Neural progenitor cell (in vitro differentiated cells): ENCODE measurements around the gene PDCD11. TPM values are rescaled to one million over a fixed set of nuclear protein-coding genes. Genes with fewer than 3 reads are reported as not detected.
A peak's percentile ranks its signal among the peaks of the same experiment; 100 is the strongest.
"Not testable (repeated sequence)": the region's sequence is repeated elsewhere in the genome, so short reads cannot be mapped to it uniquely, and the experiment has no call there.

ENCODE experiments used
- DNase-seq: peaks from one replicate; pipeline ENCODE4 v3.0.0-alpha.2; 2016; ENCODE audit warnings: low spot score
- H2AFZ ChIP-seq: fragments of 200-600 bp; sonication (generic); replicated peaks from 2 replicates; pipeline ENCODE4 v1.6.1; 2016; ENCODE audit warnings: antibody characterized with exemption
- H3F3A ChIP-seq: fragments of 200-600 bp; sonication (generic); 2 replicates; pipeline ENCODE4 v1.6.1; 2016; ENCODE audit warnings: antibody characterized with exemption, low read depth
- H3K27ac ChIP-seq: fragments of 200-600 bp; sonication (generic); 2 replicates; pipeline ENCODE4 v1.5.1; 2016; ENCODE audit warnings: mild to moderate bottlenecking
- H3K27me3 ChIP-seq: fragments of 200-600 bp; sonication (generic); 2 replicates; pipeline ENCODE4 v1.6.1; 2016; ENCODE audit warnings: mild to moderate bottlenecking, moderate library complexity
- H3K36me3 ChIP-seq: fragments of 200-600 bp; sonication (generic); 2 replicates; pipeline ENCODE4 v1.5.1; 2016
- H3K4me1 ChIP-seq: fragments of 200-600 bp; sonication (generic); 2 replicates; pipeline ENCODE4 v1.6.1; 2016; ENCODE audit warnings: mixed run types
- H3K4me2 ChIP-seq: fragments of 200-600 bp; sonication (generic); 2 replicates; pipeline ENCODE4 v1.6.1; 2016
- H3K4me3 ChIP-seq: fragments of 200-600 bp; sonication (generic); 2 replicates; pipeline ENCODE4 v1.5.1; 2016
- H3K79me2 ChIP-seq: fragments of 200-600 bp; sonication (generic); 2 replicates; pipeline ENCODE4 v1.6.1; 2016; ENCODE audit warnings: low read depth
- H3K9ac ChIP-seq: fragments of 200-600 bp; sonication (generic); 2 replicates; pipeline ENCODE4 v1.6.1; 2016
- H3K9me3 ChIP-seq: fragments of 200-600 bp; sonication (generic); 2 replicates; pipeline ENCODE4 v1.5.1; 2016; ENCODE audit warnings: low read depth
- H4K20me1 ChIP-seq: fragments of 200-600 bp; sonication (generic); 2 replicates; pipeline ENCODE4 v1.6.1; 2016; ENCODE audit warnings: low read depth
- H3K27ac Mint-ChIP-seq: 3 replicates; pipeline ENCODE4 v1.8.0; 2021; ENCODE audit warnings: mixed read lengths
- H3K27me3 Mint-ChIP-seq: 2 replicates; pipeline ENCODE4 v1.8.0; 2022; ENCODE audit warnings: low read depth, mild to moderate bottlenecking, inconsistent platforms, moderate library complexity, mixed read lengths; ENCODE audit not compliant: insufficient read depth
- H3K36me3 Mint-ChIP-seq: 3 replicates; pipeline ENCODE4 v1.8.0; 2021; ENCODE audit warnings: mixed read lengths
- H3K4me1 Mint-ChIP-seq: 3 replicates; pipeline ENCODE4 v1.8.0; 2021; ENCODE audit warnings: mixed read lengths
- H3K4me3 Mint-ChIP-seq: 3 replicates; pipeline ENCODE4 v1.8.0; 2021; ENCODE audit warnings: mild to moderate bottlenecking, moderate library complexity, mixed read lengths
- H3K9me3 Mint-ChIP-seq: 3 replicates; pipeline ENCODE4 v1.8.0; 2020; ENCODE audit warnings: mixed read lengths
- EZH2 ChIP-seq: fragments of 200-600 bp; sonication (generic); IDR thresholded peaks from 2 replicates; pipeline ENCODE4 v1.6.1; 2017; ENCODE audit warnings: antibody characterized with exemption, mild to moderate bottlenecking, moderate library complexity
- EZH2phosphoT487 ChIP-seq: fragments of 200-600 bp; sonication (generic); IDR thresholded peaks from 2 replicates; pipeline ENCODE4 v1.6.1; 2017; ENCODE audit warnings: antibody characterized with exemption
- total RNA-seq: library from RNA; depleted of rRNA; stranded (reverse); fragments of >200 nt; gene quantifications from 2 replicates; pipeline ENCODE4 v1.2.3, GENCODE V29; 2015; ENCODE audit warnings: low replicate concordance
- TF ChIP-seq, protein P1 (sequence below): fragments of 200-600 bp; sonication (generic); IDR thresholded peaks from 2 replicates; pipeline ENCODE4 v1.5.1; 2017; ENCODE audit warnings: antibody characterized with exemption, mild to moderate bottlenecking

The PDCD11 gene
- total RNA-seq, 1 donor from 2014 or later: 42.8 TPM

- Mint-ChIP-seq H3K27me3 (peaks cover 1% of the 10 kb centered on the region), H3K9me3 (no peaks in the 10 kb centered on the region), H3K27ac (no peak overlapping the region), H3K4me1 (peaks cover 9% of the 10 kb centered on the region), H3K36me3 (no peaks in the 10 kb centered on the region), H3K4me3 (no peak overlapping the region)
- Histone ChIP-seq H3K4me1 (peaks cover 7% of the 10 kb centered on the region), H3K27me3 (no peaks in the 10 kb centered on the region), H3K9me3 (no peaks in the 10 kb centered on the region), H3F3A (peaks cover 2% of the 10 kb centered on the region), H3K36me3 (no peaks in the 10 kb centered on the region), H2AFZ (no peak overlapping the region), H3K4me2 (no peak overlapping the region), H3K27ac (no peak overlapping the region), H3K79me2 (no peaks in the 10 kb centered on the region), H4K20me1 (no peaks in the 10 kb centered on the region), H3K9ac (no peak overlapping the region), H3K4me3 (no peak overlapping the region)
- TF ChIP-seq EZH2phosphoT487: no peak
- TF ChIP-seq, protein P1, sequence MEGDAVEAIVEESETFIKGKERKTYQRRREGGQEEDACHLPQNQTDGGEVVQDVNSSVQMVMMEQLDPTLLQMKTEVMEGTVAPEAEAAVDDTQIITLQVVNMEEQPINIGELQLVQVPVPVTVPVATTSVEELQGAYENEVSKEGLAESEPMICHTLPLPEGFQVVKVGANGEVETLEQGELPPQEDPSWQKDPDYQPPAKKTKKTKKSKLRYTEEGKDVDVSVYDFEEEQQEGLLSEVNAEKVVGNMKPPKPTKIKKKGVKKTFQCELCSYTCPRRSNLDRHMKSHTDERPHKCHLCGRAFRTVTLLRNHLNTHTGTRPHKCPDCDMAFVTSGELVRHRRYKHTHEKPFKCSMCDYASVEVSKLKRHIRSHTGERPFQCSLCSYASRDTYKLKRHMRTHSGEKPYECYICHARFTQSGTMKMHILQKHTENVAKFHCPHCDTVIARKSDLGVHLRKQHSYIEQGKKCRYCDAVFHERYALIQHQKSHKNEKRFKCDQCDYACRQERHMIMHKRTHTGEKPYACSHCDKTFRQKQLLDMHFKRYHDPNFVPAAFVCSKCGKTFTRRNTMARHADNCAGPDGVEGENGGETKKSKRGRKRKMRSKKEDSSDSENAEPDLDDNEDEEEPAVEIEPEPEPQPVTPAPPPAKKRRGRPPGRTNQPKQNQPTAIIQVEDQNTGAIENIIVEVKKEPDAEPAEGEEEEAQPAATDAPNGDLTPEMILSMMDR: no peak
- no peak for DNase-seq
Measured at GRCh38 chr10:103480521-103480920, 84.1 kb downstream of the PDCD11 start.

GRCh38 chr10:103481974-103482531 lies 85.6 kb downstream of the PDCD11 start:
- Histone ChIP-seq H3K79me2 (no peaks in the 10 kb centered on the region), H3K4me2 (no peak overlapping the region), H3K36me3 (no peaks in the 10 kb centered on the region), H3K9me3 (no peaks in the 10 kb centered on the region), H3K27me3 (no peaks in the 10 kb centered on the region), H3K9ac (no peak overlapping the region), H4K20me1 (no peaks in the 10 kb centered on the region), H3K27ac (no peak overlapping the region), H3F3A (no peaks in the 10 kb centered on the region), H3K4me3 (no peak overlapping the region), H3K4me1 (peaks cover under 1% of the 10 kb centered on the region), H2AFZ (no peak overlapping the region)
- Mint-ChIP-seq H3K4me1 (peaks cover 9% of the 10 kb centered on the region), H3K27me3 (peaks cover 3% of the 10 kb centered on the region), H3K27ac (no peak overlapping the region), H3K4me3 (no peak overlapping the region), H3K36me3 (no peaks in the 10 kb centered on the region), H3K9me3 (no peaks in the 10 kb centered on the region)
- no peak for TF ChIP-seq EZH2phosphoT487
- TF ChIP-seq, protein P1: peak; percentile 64
- peak; percentile 71 for DNase-seq

DNA sequence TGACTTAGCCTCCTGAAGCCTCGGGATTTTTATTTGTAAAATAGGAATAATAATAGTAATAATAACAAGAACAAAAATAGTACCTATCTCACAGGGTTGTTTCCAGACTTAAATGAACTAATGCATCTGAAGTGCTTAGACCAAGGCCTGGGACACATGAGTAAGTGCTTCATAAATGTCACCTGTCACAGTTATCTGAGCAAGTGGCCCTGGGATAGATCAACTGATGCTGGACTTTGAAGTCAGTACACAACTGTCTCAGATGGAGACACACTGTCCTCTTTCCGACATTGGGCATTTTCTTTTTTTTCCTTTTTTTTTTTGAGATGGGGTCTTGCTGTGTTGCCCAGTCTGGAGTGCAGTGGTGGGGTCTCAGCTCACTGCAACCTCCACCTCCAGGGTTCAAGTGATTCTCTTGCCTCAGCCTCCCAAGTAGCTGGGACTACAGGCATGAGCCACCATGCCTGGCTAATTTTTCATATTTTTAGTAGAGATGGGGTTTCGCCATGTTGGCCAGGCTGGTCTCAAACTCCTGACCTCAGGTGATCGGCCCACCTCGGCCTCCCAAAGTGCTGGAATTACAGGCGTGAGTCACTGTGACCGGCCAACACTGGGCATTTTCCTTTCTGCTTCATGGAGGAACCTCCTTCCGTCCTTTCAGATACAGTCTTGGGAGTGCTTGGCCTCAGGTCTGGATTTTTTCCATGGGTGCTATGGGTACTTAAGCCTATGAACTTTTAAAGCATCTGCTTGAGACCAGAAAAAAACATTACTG lies 90.4 kb downstream of the PDCD11 start:
- not testable (repeated sequence) for H3K4me3 Mint-ChIP-seq, H3K9me3 Mint-ChIP-seq, H3K27me3 Mint-ChIP-seq, H3K36me3 Mint-ChIP-seq, H3K4me2 ChIP-seq, H3K27ac ChIP-seq, DNase-seq, H3K9ac ChIP-seq, H2AFZ ChIP-seq, H3K36me3 ChIP-seq, H3F3A ChIP-seq, H3K4me1 Mint-ChIP-seq, H3K27ac Mint-ChIP-seq, H3K4me1 ChIP-seq, H3K27me3 ChIP-seq, H3K9me3 ChIP-seq, H3K79me2 ChIP-seq, H4K20me1 ChIP-seq, H3K4me3 ChIP-seq

DNA sequence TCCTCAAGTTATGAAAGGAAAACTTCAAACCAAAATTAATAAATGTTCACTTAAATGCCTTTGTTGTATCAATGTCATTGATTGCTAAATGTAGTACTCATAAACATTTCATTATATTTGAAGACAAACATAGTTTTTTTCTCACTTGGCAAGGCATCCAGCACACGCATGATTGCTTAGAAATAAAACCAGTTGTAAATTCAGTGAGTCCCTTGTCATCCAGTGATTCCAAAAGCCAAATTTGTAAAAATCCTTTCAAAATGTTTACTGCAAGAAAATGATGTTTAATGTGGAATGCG lies 90.9 kb downstream of the PDCD11 start:
- H3K27me3 Mint-ChIP-seq: peaks cover 12% of the 10 kb centered on the region
- H3K4me3 ChIP-seq: no peak overlapping the region
- no peaks in the 10 kb centered on the region for H4K20me1 ChIP-seq
- DNase-seq: no peak
- H3K4me3 Mint-ChIP-seq: no peak overlapping the region
- H3K36me3 ChIP-seq: no peaks in the 10 kb centered on the region
- no peaks in the 10 kb centered on the region for H3K4me1 ChIP-seq
- no peak for TF ChIP-seq EZH2
- TF ChIP-seq, protein P1: no peak
- no peak for TF ChIP-seq EZH2phosphoT487
- H3K4me1 Mint-ChIP-seq: peaks cover 11% of the 10 kb centered on the region
- peaks cover 10% of the 10 kb centered on the region for H3K27me3 ChIP-seq
- no peak overlapping the region for H3K27ac ChIP-seq
- no peak overlapping the region for H2AFZ ChIP-seq
- no peak overlapping the region for H3K9ac ChIP-seq
- H3K4me2 ChIP-seq: no peak overlapping the region
- H3K27ac Mint-ChIP-seq: no peak overlapping the region
- H3F3A ChIP-seq: no peaks in the 10 kb centered on the region
- H3K9me3 Mint-ChIP-seq: no peaks in the 10 kb centered on the region
- no peaks in the 10 kb centered on the region for H3K9me3 ChIP-seq
- H3K36me3 Mint-ChIP-seq: no peaks in the 10 kb centered on the region
- H3K79me2 ChIP-seq: no peaks in the 10 kb centered on the region
